ENCODE measurements around the gene MRPL55.
A peak's percentile ranks its signal among the peaks of the same experiment; 100 is the strongest.

Gene MRPL55

GRCh38 chr1:228141226-228142044 lies 32.3 kb upstream of the MRPL55 start:
- H3K4me3 Mint-ChIP-seq: peak overlapping the region; percentile 89 to 94 (median 91)
- no peak for TF ChIP-seq CTCF (IDR thresholded peaks at IDR 0.05; ENCODE audit: unreplicated experiment in 3 of 3)
- H3K4me1 Mint-ChIP-seq: peaks cover 24% of the 10 kb centered on the region
- H3K36me3 Mint-ChIP-seq (ENCODE audit: low read depth): no peaks in the 10 kb centered on the region
- peak overlapping the region; percentile 38 to 65 (median 55) for H3K27ac Mint-ChIP-seq
- H3K27me3 Mint-ChIP-seq (ENCODE audit: low read depth): peaks cover 11% of the 10 kb centered on the region
- no peaks in the 10 kb centered on the region for H3K9me3 Mint-ChIP-seq

GRCh38 chr1:228140724-228141225 lies 31.7 kb upstream of the MRPL55 start:
- TF ChIP-seq CTCF (IDR thresholded peaks at IDR 0.05; ENCODE audit: unreplicated experiment in 3 of 3): no peak
- Mint-ChIP-seq H3K4me1 (peaks cover 24% of the 10 kb centered on the region), H3K27me3 (ENCODE audit: low read depth) (peaks cover 18% of the 10 kb centered on the region), H3K9me3 (no peaks in the 10 kb centered on the region), H3K27ac (peak overlapping the region; percentile 38 to 65 (median 55)), H3K36me3 (ENCODE audit: low read depth) (no peaks in the 10 kb centered on the region), H3K4me3 (peak overlapping the region; percentile 89 to 94 (median 91))

- Mint-ChIP-seq H3K27ac (peak within 1 kb of the TSS; percentile 82 to 93 (median 93)), H3K36me3 (ENCODE audit: low read depth) (no peaks in the 10 kb centered on the region), H3K4me3 (peak within 1 kb of the TSS; percentile 89 to 94 (median 91)), H3K4me1 (peaks cover 24% of the 10 kb centered on the region), H3K27me3 (ENCODE audit: low read depth) (peaks cover 24% of the 10 kb centered on the region), H3K9me3 (no peaks in the 10 kb centered on the region)
- TF ChIP-seq CTCF (IDR thresholded peaks at IDR 0.05; ENCODE audit: unreplicated experiment in 3 of 3): peak in 2 of 3 experiments; percentile 40
Measured at GRCh38 chr1:228139931-228140723, 31.0 kb upstream of the MRPL55 start, which contains the start of gene GUK1. GUK1 (plus strand) TSS chr1:228140279; CDS start chr1:228140303, 24 bp downstream.

GRCh38 chr1:228139406-228139930 lies 30.4 kb upstream of the MRPL55 start:
- Mint-ChIP-seq H3K9me3 (no peaks in the 10 kb centered on the region), H3K27ac (peak overlapping the region; percentile 82 to 93 (median 93)), H3K36me3 (ENCODE audit: low read depth) (no peaks in the 10 kb centered on the region), H3K4me1 (peaks cover 24% of the 10 kb centered on the region), H3K27me3 (ENCODE audit: low read depth) (peaks cover 31% of the 10 kb centered on the region), H3K4me3 (peak overlapping the region; percentile 89 to 94 (median 91))
- TF ChIP-seq CTCF (IDR thresholded peaks at IDR 0.05; ENCODE audit: unreplicated experiment in 3 of 3): no peak

- Mint-ChIP-seq H3K9me3 (no peaks in the 10 kb centered on the region), H3K36me3 (ENCODE audit: low read depth) (no peaks in the 10 kb centered on the region), H3K27ac (no peak overlapping the region), H3K4me3 (no peak overlapping the region), H3K27me3 (ENCODE audit: low read depth) (peaks cover 39% of the 10 kb centered on the region), H3K4me1 (peaks cover 8% of the 10 kb centered on the region)
- TF ChIP-seq CTCF (IDR thresholded peaks at IDR 0.05; ENCODE audit: unreplicated experiment in 3 of 3): no peak
Measured at GRCh38 chr1:228136901-228137300, 27.8 kb upstream of the MRPL55 start.

Data from nephron (organoid).